Hindlimb muscle (tissue), 1 donor: ENCODE measurements around the gene ALG12. TPM values are rescaled to one million over a fixed set of nuclear protein-coding genes. Genes with fewer than 3 reads are reported as not detected.

Experiments used
- DNase-seq: peaks from one replicate; pipeline ENCODE4 v3.0.0-alpha.2; 2013
- polyA plus RNA-seq: library from polyadenylated mRNA; unstranded; fragments of 120-200 nt; gene quantifications from one replicate; pipeline ENCODE4 v1.2.1, GENCODE V29; 2013; ENCODE audit not compliant: insufficient read length

ALG12 gene
- polyA plus RNA-seq, 1 donor, result 16.4 TPM

GRCh38 chr22:49929994-49930575, 11.8 kb upstream of the ALG12 start:
- no peak for DNase-seq

DNA sequence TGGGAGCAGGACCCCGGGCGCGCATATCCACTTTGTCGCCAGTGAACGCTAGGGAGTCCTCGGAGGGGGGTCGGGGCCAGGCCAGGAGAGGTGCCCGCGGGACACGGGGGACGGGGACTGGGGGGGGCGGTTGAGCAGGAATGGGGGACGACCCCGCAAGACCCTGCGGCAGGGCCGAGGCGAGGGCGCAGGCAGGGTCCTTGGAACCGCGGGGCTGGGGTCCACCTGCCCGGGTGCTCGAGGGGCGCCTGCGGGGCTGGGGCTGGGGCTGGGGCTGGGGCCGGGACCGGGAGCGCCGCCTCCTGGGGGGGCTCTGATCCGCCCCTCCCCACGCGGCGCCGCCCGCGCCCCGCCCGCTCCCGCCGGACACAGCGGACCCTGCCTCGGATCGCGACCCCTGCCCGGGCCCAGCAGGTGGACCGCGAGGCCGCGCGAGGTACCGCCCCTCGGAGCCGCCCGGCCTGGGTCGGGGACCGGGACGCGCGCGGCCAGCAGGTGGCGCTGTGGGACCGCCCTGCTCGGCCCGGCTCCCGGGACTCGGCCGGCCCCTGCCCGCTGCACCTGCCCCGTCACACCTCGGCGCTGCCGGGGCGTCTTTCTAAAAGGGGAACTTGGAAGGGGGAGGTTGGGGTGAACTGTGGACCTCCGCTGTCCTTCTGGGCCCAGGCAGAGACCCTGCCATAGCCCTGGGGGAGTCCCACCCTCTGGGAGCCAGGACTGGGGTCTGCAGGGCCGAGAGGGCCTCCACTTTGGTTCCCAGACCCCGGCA, 11.2 kb upstream of the ALG12 start:
- DNase-seq, result peak; percentile 54

GRCh38 chr22:49928555-49929210, 10.4 kb upstream of the ALG12 start:
- no peak for DNase-seq

DNA sequence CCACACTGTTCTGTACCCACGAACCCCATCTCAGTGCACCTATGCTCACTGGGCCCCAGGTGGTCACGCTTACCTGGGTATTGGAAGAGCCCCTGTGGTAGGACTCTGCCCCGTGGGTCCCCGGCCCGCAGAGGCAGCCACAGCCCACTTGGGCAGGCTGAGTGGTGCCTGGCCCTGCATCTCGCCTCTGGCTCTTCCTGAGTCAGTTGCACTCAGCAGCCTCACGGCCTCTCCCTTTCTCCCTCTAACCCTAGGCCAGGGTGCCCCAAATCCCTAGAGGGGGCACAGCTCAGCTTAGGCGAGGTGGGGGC, 9.9 kb upstream of the ALG12 start:
- no peak for DNase-seq

- DNase-seq, result no peak
These were observed 9.4 kb upstream of the ALG12 start for GRCh38 chr22:49927483-49928184.

DNA sequence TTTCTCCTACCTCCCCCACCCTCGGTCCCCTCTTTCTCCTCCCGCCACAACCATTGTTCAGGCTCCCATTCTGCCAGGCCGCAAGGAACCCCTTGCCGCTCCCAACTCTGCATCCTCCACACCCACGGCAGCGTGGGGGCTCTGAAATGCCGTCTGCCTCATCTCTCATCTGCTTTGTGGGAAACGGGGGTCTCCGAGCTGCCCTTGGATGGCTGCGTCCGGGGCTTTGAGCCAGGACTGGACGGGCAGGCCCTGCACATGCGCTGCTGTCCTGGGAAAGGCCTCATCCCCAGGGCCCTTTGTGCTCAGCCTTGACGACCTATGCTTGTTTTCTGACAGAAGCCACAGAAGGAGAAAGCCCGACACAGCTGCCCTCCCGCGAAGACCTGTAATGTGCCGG, 8.7 kb upstream of the ALG12 start:
- no peak for DNase-seq

- no peak for DNase-seq
These were observed 7.4 kb upstream of the ALG12 start for GRCh38 chr22:49925525-49926128.

DNA sequence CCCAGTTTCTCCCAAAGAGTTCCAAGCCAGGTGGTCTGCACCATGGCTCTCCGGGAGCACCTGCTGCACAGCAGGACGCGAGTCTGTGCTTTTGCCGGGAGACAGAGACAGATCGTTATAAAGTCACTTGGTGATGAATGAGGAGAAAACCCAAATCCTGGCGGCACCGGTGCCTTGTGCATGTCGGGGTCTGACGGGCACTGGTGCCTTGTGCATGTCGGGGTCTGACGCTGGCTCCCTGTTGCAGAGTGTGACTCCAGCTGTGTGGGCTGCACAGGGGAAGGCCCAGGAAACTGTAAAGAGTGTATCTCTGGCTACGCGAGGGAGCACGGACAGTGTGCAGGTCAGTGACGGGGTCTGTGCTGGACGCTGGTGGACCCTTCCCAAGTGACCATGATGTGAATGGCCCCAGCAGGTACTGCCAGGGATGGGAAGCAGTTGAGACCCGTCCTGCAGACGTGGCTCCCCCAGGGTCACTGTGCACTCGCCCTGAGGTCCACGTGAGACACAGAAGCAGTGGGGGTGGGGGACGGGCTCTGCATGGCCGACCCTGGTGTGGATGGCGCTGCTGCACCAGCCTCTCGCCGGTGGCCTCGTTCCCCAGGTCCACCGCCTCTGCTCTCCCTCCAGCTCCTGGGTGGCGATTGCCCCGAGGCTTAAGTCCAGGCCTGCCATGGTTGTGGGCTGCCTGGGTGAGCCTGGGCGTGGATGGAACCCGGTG, 6.0 kb upstream of the ALG12 start:
- DNase-seq, result no peak

DNA sequence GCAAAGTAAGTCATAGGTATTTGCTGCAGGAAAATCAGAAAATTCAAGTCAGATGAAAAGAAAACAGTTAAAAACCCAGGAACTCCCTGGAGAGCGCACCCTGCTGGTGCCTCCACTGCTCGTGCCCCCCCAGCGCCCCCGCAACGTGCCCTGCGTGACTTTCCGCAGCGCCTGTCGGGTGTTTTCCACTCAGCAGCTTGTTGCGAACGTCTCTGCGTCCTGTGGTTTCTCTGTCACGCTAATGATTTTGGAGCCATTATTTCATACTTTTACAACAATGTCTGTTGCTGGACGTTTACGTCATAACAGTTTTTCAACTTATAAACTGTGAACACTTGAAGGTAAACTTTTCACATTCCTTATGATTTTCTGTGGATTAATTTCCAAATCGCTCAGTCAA, 5.2 kb upstream of the ALG12 start:
- no peak for DNase-seq

DNA sequence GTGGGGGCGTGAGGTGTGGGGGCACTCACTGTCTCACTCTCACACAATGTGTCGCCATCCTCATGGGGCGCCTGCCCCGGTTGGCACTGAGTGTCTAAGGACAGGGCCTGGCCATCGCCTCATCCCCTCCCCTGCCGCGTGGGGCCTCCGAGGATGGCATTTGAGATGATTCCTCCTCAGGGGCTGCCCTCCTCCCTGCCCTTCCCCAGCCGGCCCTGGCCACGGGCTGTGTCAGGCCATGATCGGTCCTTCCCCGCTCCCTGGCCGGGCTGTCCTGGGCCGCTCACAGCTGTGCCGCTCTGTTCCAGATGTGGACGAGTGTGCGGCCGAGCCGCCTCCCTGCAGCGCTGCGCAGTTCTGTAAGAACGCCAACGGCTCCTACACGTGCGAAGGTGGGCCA, 4.7 kb upstream of the ALG12 start:
- no peak for DNase-seq

DNA sequence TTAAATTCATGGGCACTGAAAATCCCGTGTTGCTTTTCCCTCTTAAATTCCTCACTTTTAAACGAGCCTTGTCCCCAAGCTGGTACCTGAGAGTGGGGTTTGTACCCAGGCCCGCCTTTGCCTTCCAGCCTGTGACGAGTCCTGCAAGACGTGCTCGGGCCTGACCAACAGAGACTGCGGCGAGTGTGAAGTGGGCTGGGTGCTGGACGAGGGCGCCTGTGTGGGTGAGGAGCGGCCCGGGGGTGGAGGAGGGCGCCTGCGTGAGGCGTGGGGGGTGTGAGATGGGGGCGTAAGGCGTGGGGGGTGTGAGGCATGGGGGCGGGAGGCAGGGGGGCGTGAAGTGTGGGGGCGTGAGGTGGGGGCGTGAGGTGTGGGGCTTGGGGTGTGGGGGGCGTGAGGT, 4.2 kb upstream of the ALG12 start:
- no peak for DNase-seq

- no peak for DNase-seq
These were observed 3.5 kb upstream of the ALG12 start for GRCh38 chr22:49921508-49922278.

DNA sequence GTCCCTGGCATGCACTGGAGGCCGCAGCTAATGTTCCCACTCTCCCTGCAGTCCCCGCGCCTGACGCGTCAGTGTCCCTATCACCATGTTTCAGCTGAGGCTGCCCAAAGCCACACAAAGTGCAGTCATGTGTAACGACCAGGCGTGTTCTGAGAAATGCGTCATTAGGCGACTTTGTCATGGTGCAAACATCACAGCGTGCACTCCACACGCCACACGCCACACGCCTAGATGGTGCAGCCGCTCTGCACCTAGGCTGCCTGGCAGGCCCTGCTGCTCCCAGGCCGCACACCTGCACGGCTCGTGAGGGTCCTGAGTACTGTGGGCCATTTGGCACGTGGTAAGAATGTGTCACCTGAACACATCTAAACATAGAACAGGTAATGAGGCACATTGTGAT, 2.6 kb upstream of the ALG12 start:
- no peak for DNase-seq

DNA sequence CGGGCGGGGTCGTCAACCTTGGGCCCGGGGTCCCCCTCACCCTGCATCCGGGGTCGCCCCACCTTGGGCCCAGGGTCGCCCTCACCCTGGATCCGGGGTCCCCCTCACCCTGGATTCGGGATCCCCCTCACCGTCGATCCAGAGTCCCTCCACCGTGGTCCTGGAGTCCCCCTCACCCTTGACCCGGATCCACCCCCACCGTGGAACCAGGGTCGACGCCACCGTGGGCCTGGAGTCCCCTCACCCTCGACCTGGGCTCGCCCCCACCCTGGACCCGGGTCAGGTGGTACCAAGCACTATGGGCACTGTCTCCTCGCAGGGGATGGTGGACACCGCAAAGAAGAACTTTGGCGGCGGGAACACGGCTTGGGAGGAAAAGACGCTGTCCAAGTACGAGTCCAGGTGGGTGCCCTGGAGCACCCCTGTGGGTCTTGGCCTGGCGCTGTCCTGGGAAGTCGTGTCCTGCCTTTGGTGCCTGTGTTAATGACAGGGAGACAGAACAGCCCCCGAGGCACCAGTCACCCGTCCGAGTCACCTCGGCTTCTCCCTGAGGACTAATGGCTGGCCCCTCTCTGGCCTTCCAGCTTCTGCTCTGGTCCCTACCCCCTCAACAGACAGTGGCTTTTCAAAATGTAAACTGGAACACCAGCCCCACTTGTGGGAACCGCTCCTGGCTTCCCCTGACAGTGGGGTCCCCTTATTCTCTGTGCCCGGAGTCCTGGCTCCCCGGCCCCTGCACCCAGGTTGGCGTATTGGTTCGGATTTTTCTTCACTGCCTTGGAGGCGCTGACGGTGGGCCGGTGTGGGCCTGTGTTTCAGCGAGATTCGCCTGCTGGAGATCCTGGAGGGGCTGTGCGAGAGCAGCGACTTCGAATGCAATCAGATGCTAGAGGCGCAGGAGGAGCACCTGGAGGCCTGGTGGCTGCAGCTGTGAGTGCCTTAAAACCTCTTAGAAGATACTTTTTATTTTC, 958 bp upstream of the ALG12 start:
- DNase-seq, result no peak

DNA sequence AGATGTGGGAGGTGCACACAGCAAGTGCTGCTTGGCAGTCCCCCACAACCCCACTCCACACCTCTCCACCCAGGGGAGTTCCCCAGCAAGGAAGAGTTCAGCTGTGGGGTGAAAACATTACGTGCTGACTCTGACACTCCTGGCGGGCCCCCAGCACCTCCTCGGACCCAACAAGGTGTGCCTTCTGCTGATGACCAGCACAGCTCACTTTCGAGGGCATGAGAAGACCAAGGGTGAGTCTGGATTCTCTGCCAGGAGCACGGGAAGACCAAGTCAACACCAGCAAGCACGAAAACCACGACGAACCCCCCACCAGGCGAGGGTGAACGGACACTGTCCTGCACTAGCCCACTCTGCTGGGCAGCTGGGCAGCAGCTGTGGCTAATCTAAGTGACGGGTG, 1.4 kb downstream of the ALG12 start:
- DNase-seq, result no peak

DNA sequence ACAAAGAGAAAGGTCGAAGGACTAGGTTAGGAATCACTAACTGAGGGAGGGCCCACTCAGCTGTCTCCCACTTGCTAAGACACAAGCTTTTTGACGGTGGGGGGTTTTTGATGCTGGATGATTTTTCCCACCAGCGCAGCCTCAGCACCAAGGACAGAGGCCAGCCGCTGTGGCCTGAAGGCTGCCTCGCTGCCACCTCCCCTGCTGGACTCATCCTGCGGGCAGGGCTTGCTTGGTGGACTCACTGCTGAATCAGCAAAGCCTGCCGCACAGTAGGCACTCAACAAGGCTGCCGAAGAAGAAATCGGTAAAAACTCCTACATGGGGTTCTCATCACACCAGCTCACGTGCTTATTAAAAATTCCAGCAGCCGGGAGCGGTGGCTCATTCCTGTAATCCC, 2.6 kb downstream of the ALG12 start:
- DNase-seq, result no peak

GRCh38 chr22:49914256-49914655, 4.0 kb downstream of the ALG12 start:
- DNase-seq, result no peak

- no peak for DNase-seq
These were observed 4.8 kb downstream of the ALG12 start for GRCh38 chr22:49913446-49913845.

GRCh38 chr22:49913026-49913425, 5.2 kb downstream of the ALG12 start:
- DNase-seq, result no peak

GRCh38 chr22:49911881-49912625, 6.2 kb downstream of the ALG12 start:
- no peak for DNase-seq
